Muscle of leg (tissue), 11 donors: ENCODE data around the gene GSTA3. TPM values are rescaled to one million over a fixed set of nuclear protein-coding genes. Genes with fewer than 3 reads are reported as not detected.
"Not testable (repeated sequence)": the region's sequence is repeated elsewhere in the genome, so short reads cannot be mapped to it uniquely, and the experiment has no call there.

Experiments
- DNase-seq: peaks from one replicate; pipeline ENCODE4 v3.0.0; 2013
- H3K27ac ChIP-seq: one replicate; pipeline ENCODE4 v1.5.1; 2013; ENCODE audit warnings: mild to moderate bottlenecking, low read length, control low read depth
- H3K27me3 ChIP-seq: one replicate; pipeline ENCODE4 v1.6.1; 2013; ENCODE audit warnings: low read length; ENCODE audit not compliant: control insufficient read depth, insufficient read depth
- H3K36me3 ChIP-seq: one replicate; pipeline ENCODE4 v1.6.1; 2013; ENCODE audit warnings: low read length; ENCODE audit not compliant: control insufficient read depth, insufficient read depth
- H3K4me1 ChIP-seq: one replicate; pipeline ENCODE4 v1.6.1; 2013; ENCODE audit warnings: low read length; ENCODE audit not compliant: control insufficient read depth, insufficient read depth
- H3K4me3 ChIP-seq: one replicate; pipeline ENCODE4 v1.5.1; 2013; ENCODE audit warnings: low read length, control low read depth
- H3K9me3 ChIP-seq: replicated peaks from 2 replicates; pipeline ENCODE4 v1.6.1; 2013; ENCODE audit warnings: low read depth, low read length; ENCODE audit not compliant: control insufficient read depth
- WGBS: methylation state at CpG from one replicate; pipeline ENCODE4 v1.1.5; 2013; ENCODE audit warnings: missing lambda C conversion rate; ENCODE audit not compliant: insufficient coverage; 5-methylcytosine and 5-hydroxymethylcytosine counted together
- polyA plus RNA-seq, 8 donors: library from polyadenylated mRNA; unstranded; fragments of 120-200 nt; gene quantifications; one replicate each; pipeline versions ENCODE4 v1.2.1 to v1.2.3, GENCODE V29; 2013; ENCODE audit warnings: inconsistent platforms in 1 of 8, low replicate concordance in 1 of 8; ENCODE audit not compliant: insufficient read length in 8 of 8, insufficient read depth in 1 of 8
- total RNA-seq: library from RNA; stranded (reverse); fragments of 120-200 nt; gene quantifications from one replicate; pipeline ENCODE4 v1.2.4, GENCODE V29; 2013

GSTA3 gene
- total and polyA plus RNA-seq, 9 donors, result not detected

DNA sequence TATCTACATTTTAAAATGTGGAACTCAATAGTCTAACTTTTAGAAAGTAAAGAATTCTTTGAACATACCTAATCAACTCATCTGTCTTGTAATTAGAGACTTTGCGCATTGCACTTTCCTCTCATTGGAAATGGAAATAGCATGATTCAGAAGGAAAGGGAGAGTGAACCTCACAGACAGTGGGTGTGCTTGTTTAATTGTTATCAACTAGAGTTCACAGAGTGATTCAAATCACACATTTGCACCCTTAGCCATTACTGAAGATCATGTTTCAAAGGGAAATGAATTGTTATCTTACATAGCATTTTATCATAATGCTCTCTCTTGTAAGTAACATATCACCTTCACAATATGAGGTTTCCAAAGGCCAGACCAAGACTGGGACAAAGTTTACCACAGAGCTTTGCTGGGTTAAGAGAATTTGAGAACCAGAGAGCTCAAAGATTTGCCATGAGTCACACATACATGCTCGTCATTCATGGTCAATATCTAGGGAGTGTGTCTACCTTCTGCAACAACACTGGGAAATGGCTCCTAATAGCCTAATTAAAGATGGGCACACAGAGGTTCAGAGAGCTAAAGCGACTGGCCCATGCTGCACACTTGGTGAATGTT lies 21.5 kb downstream of the GSTA3 start:
- no peak for DNase-seq
- Histone ChIP-seq H3K27me3 (no peaks in the 10 kb centered on the region), H3K27ac (no peak overlapping the region), H3K4me3 (no peak overlapping the region), H3K9me3 (no peaks in the 10 kb centered on the region), H3K4me1 (no peaks in the 10 kb centered on the region), H3K36me3 (no peaks in the 10 kb centered on the region)
- 83% methylated on average over 2 of the region's 3 CpGs for WGBS

DNA sequence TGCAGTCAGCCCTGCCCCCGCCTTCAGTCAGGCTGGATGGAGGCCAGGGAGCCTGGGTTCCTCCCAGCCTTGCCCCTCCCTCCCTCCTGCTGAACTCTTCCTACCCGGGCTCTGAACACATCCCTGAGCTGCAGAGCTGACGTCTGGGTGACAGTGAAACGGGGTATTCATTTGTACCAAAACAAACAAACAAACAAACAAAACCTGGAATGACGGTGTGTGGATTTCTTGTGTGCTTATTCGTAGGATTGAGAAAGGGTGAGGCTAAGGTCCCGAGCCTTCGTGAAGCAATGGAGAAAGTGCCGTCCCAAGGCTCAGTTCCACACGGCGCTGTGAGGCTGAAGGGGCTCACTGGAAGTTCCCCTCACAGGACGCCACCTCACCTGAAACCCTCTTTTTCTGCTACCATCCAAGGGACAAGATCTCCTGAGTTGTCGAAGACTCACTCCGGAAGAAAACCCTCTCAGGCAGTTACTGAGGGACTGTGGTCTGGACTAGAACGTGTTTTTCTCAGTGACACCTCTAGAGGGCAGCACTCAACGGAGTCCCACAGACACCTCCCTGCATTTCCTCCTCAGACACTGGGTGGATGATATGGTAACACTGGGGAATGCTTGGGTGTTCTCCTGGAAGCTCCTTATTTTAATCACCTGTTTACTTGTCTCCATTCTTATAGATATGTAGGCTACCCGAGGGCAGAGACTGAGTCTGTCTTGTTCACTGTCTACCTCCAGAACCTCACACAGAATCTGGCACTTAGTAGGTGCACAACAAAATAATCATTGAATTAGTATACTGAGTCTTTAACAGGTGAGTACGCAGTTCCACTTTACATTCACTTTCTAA lies 27.3 kb downstream of the GSTA3 start:
- WGBS, result 7% methylated on average over 8 of the region's 18 CpGs
- H3K4me1 ChIP-seq, result no peaks in the 10 kb centered on the region
- peak; percentile 72 for DNase-seq
- H3K4me3 ChIP-seq, result peak overlapping the region; percentile 54
- peaks cover 2% of the 10 kb centered on the region for H3K27me3 ChIP-seq
- no peak overlapping the region for H3K27ac ChIP-seq
- no peaks in the 10 kb centered on the region for H3K9me3 ChIP-seq
- no peaks in the 10 kb centered on the region for H3K36me3 ChIP-seq

DNA sequence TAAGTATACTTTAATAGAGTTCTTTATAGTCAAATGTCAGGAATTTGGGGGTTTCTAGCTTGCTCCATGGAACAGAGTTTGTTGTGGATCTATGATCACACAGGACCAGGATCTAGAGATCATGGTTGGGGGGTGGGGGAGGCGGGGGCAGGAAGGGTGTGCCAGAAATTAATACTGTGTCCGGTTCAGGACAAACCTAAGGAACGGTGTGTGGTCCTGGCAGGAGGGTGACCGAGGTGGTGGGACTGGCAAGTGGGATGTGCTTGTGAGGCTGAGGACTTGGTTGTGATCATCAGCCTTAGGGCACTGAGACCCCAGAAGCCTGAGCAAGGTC lies 27.9 kb downstream of the GSTA3 start:
- H3K36me3 ChIP-seq, result no peaks in the 10 kb centered on the region
- no peaks in the 10 kb centered on the region for H3K9me3 ChIP-seq
- H3K27me3 ChIP-seq, result peaks cover 2% of the 10 kb centered on the region
- H3K4me3 ChIP-seq, result peak overlapping the region; percentile 54
- no peak overlapping the region for H3K27ac ChIP-seq
- DNase-seq, result no peak
- no peaks in the 10 kb centered on the region for H3K4me1 ChIP-seq
- 72% methylated on average over 4 of the region's 4 CpGs for WGBS

DNA sequence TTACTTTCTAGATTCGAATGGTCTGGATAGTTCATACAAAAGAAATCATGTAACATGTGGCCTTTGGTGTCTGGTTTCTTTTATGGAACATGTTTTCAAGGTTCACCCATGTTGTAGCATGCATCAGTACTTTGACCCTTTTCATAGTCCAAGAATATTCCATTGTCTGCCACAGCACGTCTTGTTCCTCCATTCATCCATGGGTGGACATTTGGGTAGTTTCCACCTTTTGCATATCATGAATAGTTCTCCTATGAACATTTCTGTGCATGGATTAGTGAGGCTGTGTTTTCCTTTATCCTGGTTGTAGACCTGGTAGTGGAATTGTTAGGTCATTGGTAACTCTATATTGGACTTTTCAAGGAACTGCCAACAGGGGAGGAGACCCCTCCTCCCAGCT lies 31.7 kb downstream of the GSTA3 start:
- no peak overlapping the region for H3K4me3 ChIP-seq
- peaks cover 2% of the 10 kb centered on the region for H3K27me3 ChIP-seq
- DNase-seq, result no peak
- H3K27ac ChIP-seq, result no peak overlapping the region
- no peaks in the 10 kb centered on the region for H3K9me3 ChIP-seq
- H3K36me3 ChIP-seq, result no peaks in the 10 kb centered on the region
- WGBS, result no CpG with 5 or more reads among the region's 2 CpGs
- no peaks in the 10 kb centered on the region for H3K4me1 ChIP-seq

DNA sequence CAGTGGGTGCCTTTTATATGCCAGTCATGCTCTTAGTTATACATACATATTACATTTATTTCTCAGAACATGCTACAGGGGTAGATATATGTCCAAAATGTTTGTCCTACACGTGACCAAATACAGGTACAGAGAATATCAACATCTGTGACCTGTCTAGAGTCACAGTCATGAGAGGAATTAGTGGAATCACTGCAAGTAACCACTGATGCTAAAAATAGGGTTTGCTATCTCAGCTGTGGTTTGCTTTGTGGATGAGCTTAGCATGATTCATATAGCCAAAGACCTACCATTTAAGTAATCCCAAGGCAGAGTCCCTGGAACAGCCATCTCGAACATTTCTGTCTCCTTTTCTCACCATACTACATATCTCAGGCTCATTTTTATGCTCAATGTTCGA lies 32.3 kb downstream of the GSTA3 start:
- Histone ChIP-seq H3K4me1 (no peaks in the 10 kb centered on the region), H3K4me3 (no peak overlapping the region), H3K27ac (no peak overlapping the region), H3K27me3 (peaks cover 2% of the 10 kb centered on the region), H3K36me3 (no peaks in the 10 kb centered on the region), H3K9me3 (no peaks in the 10 kb centered on the region)
- WGBS, result no CpG with 5 or more reads among the region's 3 CpGs
- DNase-seq, result peak; percentile 2

DNA sequence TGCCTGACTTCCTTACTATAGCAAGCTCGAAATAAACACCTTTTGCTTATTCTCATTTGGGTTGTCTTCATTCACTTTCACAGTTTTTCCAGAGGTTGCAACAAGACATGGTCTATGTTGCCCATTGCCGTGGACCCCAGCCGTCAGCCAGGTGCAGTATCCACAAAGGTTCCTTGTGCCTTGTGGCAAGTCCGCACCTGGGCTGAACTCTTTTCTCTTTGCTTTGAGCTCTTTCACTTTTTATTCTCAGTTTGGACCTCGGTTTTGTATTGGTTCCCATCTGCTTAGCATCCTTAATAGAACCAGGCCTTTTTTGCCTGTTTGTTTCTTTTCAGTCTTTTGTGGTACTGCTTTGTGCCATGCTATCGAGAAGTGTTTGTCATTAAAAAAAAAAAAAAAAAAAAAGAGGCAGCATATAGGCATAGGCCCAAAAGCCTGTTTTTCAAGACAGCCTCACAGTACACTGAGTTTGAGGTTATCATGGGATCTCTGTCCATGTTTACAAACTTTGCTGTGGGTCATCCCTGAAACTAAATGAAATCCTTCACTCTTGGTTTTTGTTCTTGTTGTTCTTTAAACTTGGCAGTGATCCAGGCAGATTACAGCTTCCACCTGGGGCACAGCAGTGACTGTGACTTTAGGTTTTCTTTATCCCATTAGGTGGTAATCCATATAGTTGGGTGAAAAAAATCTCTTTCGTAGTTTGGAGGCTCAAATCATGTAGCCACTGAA lies 33.3 kb downstream of the GSTA3 start:
- H3K36me3 ChIP-seq, result no peaks in the 10 kb centered on the region
- WGBS, result 89% methylated on average over 6 of the region's 7 CpGs
- no peak for DNase-seq
- no peak overlapping the region for H3K27ac ChIP-seq
- H3K27me3 ChIP-seq, result no peaks in the 10 kb centered on the region
- no peaks in the 10 kb centered on the region for H3K4me1 ChIP-seq
- no peak overlapping the region for H3K4me3 ChIP-seq
- H3K9me3 ChIP-seq, result no peaks in the 10 kb centered on the region

DNA sequence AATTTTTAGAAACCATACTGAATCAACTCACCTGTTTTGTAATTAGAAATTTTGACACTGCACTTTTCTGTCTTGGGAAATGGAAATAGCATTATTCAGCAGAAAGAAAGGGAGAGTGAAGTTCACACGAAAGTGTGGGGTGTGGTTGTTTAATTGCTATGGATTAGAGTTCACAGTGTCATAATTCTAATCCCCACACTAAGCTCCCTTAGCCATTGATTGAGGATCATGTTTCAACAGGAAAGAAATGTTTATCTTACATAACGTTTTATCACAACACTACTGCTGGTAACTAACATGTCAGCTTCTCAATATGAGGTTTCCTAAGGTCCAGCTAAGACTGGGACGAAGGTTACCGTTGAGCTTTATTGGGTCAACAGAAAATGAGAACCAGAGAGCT lies 37.5 kb downstream of the GSTA3 start:
- no peak for DNase-seq
- H3K36me3 ChIP-seq, result no peaks in the 10 kb centered on the region
- no peaks in the 10 kb centered on the region for H3K9me3 ChIP-seq
- H3K27me3 ChIP-seq, result no peaks in the 10 kb centered on the region
- H3K4me1 ChIP-seq, result no peaks in the 10 kb centered on the region
- no peak overlapping the region for H3K27ac ChIP-seq
- H3K4me3 ChIP-seq, result no peak overlapping the region
- no CpG with 5 or more reads among the region's 4 CpGs for WGBS

DNA sequence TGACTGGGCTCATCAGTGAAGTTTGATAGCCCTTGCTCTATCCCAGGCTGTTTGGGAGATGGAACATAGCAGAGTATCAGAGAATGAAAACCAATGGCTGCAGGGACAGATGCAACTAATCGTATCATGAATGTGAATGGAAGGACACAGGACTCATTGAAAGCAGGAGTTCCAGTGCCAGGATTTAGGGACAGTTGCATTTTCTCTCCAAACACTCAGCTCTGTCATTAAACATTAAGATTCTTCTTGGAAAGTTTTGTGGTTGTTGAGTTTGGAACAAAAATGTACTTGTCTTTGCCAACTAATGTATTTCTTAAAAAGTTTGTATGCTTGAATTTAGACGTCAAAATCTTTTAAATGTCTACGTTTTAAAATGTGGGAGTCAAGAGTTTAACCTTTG lies 37.9 kb downstream of the GSTA3 start:
- H3K27ac ChIP-seq, result no peak overlapping the region
- H3K9me3 ChIP-seq, result no peaks in the 10 kb centered on the region
- H3K4me3 ChIP-seq, result no peak overlapping the region
- WGBS, result no CpG with 5 or more reads among the region's 3 CpGs
- H3K36me3 ChIP-seq, result no peaks in the 10 kb centered on the region
- no peak for DNase-seq
- H3K4me1 ChIP-seq, result no peaks in the 10 kb centered on the region
- H3K27me3 ChIP-seq, result no peaks in the 10 kb centered on the region

DNA sequence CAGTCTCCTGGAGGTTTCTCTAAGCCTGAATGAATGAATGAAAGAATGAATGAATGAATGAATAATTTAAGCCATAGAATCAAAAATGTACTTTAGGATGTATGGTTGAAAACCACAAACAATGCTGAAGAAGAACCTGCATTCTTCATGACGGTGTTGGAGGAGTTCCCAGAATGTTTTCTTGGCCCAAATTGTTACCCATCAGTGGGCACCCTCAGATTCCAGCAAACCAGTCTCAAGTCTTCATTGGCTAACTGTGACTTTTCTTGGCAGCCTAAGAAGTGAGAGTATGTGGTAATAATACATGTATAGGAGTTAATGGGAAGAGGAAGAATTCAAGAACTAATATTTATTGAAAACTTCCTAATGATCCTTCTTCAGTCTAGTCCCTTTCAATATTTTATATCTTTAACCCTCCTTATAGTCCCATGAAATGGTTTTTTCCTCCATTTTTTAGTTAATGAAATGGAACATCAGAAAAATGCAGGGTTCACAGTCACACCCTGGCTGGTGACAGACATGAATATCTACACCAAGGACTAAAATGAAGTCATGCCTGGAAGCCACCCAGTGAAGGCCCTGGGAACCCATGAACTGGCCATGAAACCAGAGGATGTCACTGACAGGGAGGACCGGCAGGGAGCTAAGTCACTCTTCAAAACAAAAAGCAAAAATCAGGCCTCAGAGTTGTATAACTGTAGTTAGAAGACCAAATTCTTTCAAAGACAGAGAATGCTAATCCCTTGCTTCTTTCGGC lies 39.0 kb downstream of the GSTA3 start:
- not testable (repeated sequence) for DNase-seq, H3K27me3 ChIP-seq, H3K27ac ChIP-seq, H3K4me1 ChIP-seq, H3K36me3 ChIP-seq, H3K4me3 ChIP-seq, H3K9me3 ChIP-seq
- no CpG with 5 or more reads among the region's 3 CpGs for WGBS

DNA sequence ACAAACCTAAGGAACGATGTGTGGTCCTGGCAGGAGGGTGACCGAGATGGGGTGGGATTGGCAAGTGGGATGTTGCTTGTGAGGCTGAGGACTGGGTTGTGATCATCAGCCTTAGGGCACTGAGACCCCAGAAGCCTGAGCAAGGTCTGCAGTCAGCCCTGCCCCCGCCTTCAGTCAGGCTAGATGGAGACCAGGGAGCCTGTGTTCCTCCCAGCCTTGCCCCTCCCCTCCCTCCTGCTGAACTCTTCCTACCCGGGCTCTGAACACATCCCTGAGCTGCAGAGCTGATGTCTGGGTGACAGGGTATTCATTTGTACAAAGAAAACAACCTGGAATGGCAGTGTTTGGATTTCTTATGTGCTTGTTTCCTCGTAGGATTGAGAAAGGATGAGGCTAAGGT lies 40.6 kb downstream of the GSTA3 start:
- H3K27ac ChIP-seq, H3K9me3 ChIP-seq, DNase-seq, H3K4me1 ChIP-seq, H3K4me3 ChIP-seq, H3K36me3 ChIP-seq, H3K27me3 ChIP-seq: not testable (repeated sequence)
- 40% methylated on average over 1 of the region's 5 CpGs for WGBS
